CD14-positive monocyte (primary cell): ENCODE measurements around the gene TRABD. TPM values are rescaled to one million over a fixed set of nuclear protein-coding genes. Genes with fewer than 3 reads are reported as not detected.
A peak's percentile ranks its signal among the peaks of the same experiment; 100 is the strongest.

Source experiments
- DNase-seq, 3 donors: peaks; one replicate each; pipeline ENCODE4 v3.0.0-alpha.2; 2011 to 2022
- H2AFZ ChIP-seq: 2 replicates; pipeline ENCODE4 v1.6.0; 2012; ENCODE audit warnings: mild to moderate bottlenecking, low read depth, low read length, inconsistent platforms; ENCODE audit not compliant: insufficient read depth, poor library complexity, severe bottlenecking
- H3K27ac ChIP-seq, 2 donors: 1 replicate in 1 of 2; 2 replicates in 1 of 2; pipeline ENCODE4 v1.5.1; 2012 to 2013; ENCODE audit warnings: low read length in 2 of 2, control low read depth in 1 of 2, inconsistent platforms in 1 of 2, low read depth in 1 of 2, mild to moderate bottlenecking in 1 of 2
- H3K27me3 ChIP-seq, 2 donors: one replicate each; pipeline versions ENCODE4 v1.6.0 to v1.6.1; 2011 to 2013; ENCODE audit warnings: low read length in 2 of 2; ENCODE audit not compliant: control insufficient read depth in 2 of 2, insufficient read depth in 2 of 2
- H3K36me3 ChIP-seq, 2 donors: replicated peaks in 1 of 2; 1 replicate in 1 of 2; 2 replicates in 1 of 2; pipeline versions ENCODE4 v1.5.1 to v1.6.1; 2012 to 2013; ENCODE audit warnings: low read length in 2 of 2, control low read depth in 1 of 2, inconsistent platforms in 1 of 2, mild to moderate bottlenecking in 1 of 2; ENCODE audit not compliant: insufficient read depth in 2 of 2, control insufficient read depth in 1 of 2
- H3K4me1 ChIP-seq, 2 donors: 1 replicate in 1 of 2; 2 replicates in 1 of 2; pipeline versions ENCODE4 v1.5.1 to v1.6.1; 2012 to 2013; ENCODE audit warnings: low read length in 2 of 2, control low read depth in 1 of 2, inconsistent platforms in 1 of 2, mild to moderate bottlenecking in 1 of 2, moderate library complexity in 1 of 2; ENCODE audit not compliant: insufficient read depth in 2 of 2, control insufficient read depth in 1 of 2
- H3K4me2 ChIP-seq: replicated peaks from 2 replicates; pipeline ENCODE3; 2012; ENCODE audit warnings: low read length, moderate library complexity, mild to moderate bottlenecking; ENCODE audit not compliant: poor library complexity, severe bottlenecking; ENCODE audit errors: extremely low read depth
- H3K4me3 ChIP-seq, 3 experiments: fragments of 200-600 bp in 1 of 3; sonication (generic) in 1 of 3; replicated peaks in 1 of 3; 1 replicate in 2 of 3; 2 replicates in 1 of 3; pipeline ENCODE4 v1.5.1; 2011 to 2013; ENCODE audit warnings: low read length in 3 of 3, mild to moderate bottlenecking in 3 of 3, control low read depth in 2 of 3, low read depth in 2 of 3, inconsistent platforms in 1 of 3, moderate library complexity in 1 of 3
- H3K79me2 ChIP-seq: 2 replicates; pipeline ENCODE4 v1.6.0; 2012; ENCODE audit warnings: mild to moderate bottlenecking, control low read depth, inconsistent platforms, low read length, moderate library complexity; ENCODE audit not compliant: insufficient read depth
- H3K9ac ChIP-seq: 2 replicates; pipeline ENCODE4 v1.6.0; 2017; ENCODE audit warnings: low read length, mild to moderate bottlenecking; ENCODE audit not compliant: insufficient read depth, poor library complexity, severe bottlenecking
- H3K9me3 ChIP-seq, 2 donors: replicated peaks in 1 of 2; 1 replicate in 1 of 2; 2 replicates in 1 of 2; pipeline versions ENCODE4 v1.5.1 to v1.6.1; 2012 to 2013; ENCODE audit warnings: low read length in 2 of 2, control low read depth in 1 of 2; ENCODE audit not compliant: control insufficient read depth in 1 of 2, insufficient read depth in 1 of 2
- H4K20me1 ChIP-seq: 2 replicates; pipeline ENCODE4 v1.6.0; 2012; ENCODE audit warnings: mild to moderate bottlenecking, low read length, control low read depth, moderate library complexity; ENCODE audit not compliant: insufficient read depth
- H3K27ac Mint-ChIP-seq, 7 donors: one replicate each; pipeline ENCODE4 v1.8.0; 2020; ENCODE audit warnings: mild to moderate bottlenecking in 7 of 7, mixed read lengths in 7 of 7, moderate library complexity in 6 of 7, inconsistent platforms in 2 of 7
- H3K27me3 Mint-ChIP-seq, 3 donors: one replicate each; pipeline ENCODE4 v1.8.0; 2021 to 2022; ENCODE audit warnings: low read depth in 3 of 3, mild to moderate bottlenecking in 3 of 3, mixed read lengths in 3 of 3, moderate library complexity in 3 of 3, inconsistent platforms in 1 of 3
- H3K36me3 Mint-ChIP-seq, 2 donors: one replicate each; pipeline ENCODE4 v1.8.0; 2020; ENCODE audit warnings: mixed read lengths in 2 of 2, inconsistent platforms in 1 of 2, mild to moderate bottlenecking in 1 of 2
- H3K4me1 Mint-ChIP-seq: one replicate; pipeline ENCODE4 v1.8.0; 2020; ENCODE audit warnings: mild to moderate bottlenecking, mixed read lengths
- H3K4me3 Mint-ChIP-seq, 2 donors: one replicate each; pipeline ENCODE4 v1.8.0; 2020; ENCODE audit warnings: mild to moderate bottlenecking in 2 of 2, mixed read lengths in 2 of 2, moderate library complexity in 1 of 2
- H3K9me3 Mint-ChIP-seq, 7 donors: one replicate each; pipeline ENCODE4 v1.8.0; 2020 to 2022; ENCODE audit warnings: mixed read lengths in 7 of 7, mild to moderate bottlenecking in 6 of 7, moderate library complexity in 6 of 7, inconsistent platforms in 2 of 7
- WGBS: methylation state at CpG from one replicate; pipeline ENCODE4 v1.1.5; 2013; ENCODE audit warnings: missing lambda C conversion rate; ENCODE audit not compliant: insufficient coverage; 5-methylcytosine and 5-hydroxymethylcytosine counted together
- intact Hi-C, 2 donors: fragments of 100-400 bp; cut with micrococcal nuclease; formaldehyde crosslinking; loops; one replicate each; pipeline versions ENCODE4 v1.15.0 to v1.15.1; 2023
- polyA plus RNA-seq, 3 donors: library from polyadenylated mRNA; depleted of rRNA in 1 of 3; unstranded in 2 of 3; stranded (reverse) in 1 of 3; fragments of 300-500 nt in 2 of 3; fragments of >200 nt in 1 of 3; fragmentation: Illumina TruSeq in 2 of 3; gene quantifications; 1 replicate in 2 of 3; 2 replicates in 1 of 3; pipeline ENCODE4 v1.2.3, GENCODE V29; 2012 to 2021
- TF ChIP-seq, protein P1 (sequence below): fragments of 200-600 bp; IDR thresholded peaks from one replicate; pipeline ENCODE4 v1.8.0; 2022; ENCODE audit warnings: antibody characterized with exemption, mild to moderate bottlenecking

TRABD gene
- polyA plus RNA-seq, 3 donors: 34.5 to 240 (median 39.3) TPM

DNA sequence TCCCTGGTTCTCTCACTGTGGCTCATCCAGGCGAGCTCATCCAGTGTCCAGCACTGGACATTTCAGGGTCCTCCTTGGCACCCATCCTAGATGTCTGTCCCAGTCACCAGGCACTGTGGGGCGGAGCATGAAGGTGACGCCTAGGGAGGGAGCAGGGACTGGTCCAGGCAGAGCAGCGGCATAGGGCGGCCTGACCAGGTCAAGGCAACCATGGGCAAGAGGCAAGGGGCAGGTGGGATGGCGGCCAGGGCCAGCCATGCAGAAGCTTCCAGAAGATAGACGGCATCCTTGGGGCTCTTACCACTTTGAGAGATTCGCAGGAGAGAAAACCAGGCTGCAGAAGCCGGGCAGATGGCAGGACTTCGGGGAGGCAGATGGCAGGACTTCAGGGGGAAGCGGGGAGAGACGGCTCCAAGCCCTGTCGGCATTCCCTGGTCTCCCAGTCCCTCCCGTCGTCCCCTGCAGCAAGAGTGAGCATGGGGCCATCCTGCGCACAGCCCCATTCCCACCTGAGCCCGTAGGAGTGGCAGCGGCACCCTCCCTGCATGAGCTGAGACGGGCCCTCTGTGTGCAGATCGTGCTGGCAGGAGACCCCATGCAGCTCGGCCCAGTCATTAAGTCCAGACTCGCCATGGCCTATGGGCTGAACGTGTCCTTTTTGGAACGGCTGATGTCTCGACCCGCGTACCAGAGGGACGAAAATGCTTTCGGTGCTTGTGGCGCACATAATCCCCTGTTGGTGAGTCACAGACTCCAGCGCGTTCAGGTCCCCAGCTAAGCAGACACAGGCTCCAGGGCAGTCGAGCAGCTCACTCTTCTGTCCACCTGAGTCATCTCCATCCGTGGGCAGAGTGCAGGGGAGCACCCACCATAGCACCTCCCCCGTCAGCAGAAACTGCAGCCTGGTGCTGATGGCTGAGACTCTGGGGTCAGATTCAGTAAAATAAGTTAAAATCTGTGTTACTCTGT lies 35.3 kb upstream of the TRABD start:
- no peak for DNase-seq
- Histone ChIP-seq H3K4me3 (no peak overlapping the region), H3K27me3 (no peaks in the 10 kb centered on the region), H3K4me1 (peaks cover 34 to 37% of the 10 kb centered on the region in 2 donors), H3K9ac (no peak overlapping the region), H3K36me3 (no peaks in the 10 kb centered on the region), H3K4me2 (no peak overlapping the region), H3K27ac (no peak overlapping the region), H2AFZ (no peak overlapping the region), H3K79me2 (no peaks in the 10 kb centered on the region), H4K20me1 (no peaks in the 10 kb centered on the region), H3K9me3 (no peaks in the 10 kb centered on the region)
- H3K4me1 Mint-ChIP-seq: peaks cover 36% of the 10 kb centered on the region
- intact Hi-C loops: no loop called here
- H3K27me3 Mint-ChIP-seq: peaks cover 0 to 6% (median 0%) of the 10 kb centered on the region in 3 donors
- no peaks in the 10 kb centered on the region for H3K9me3 Mint-ChIP-seq
- TF ChIP-seq, protein P1, sequence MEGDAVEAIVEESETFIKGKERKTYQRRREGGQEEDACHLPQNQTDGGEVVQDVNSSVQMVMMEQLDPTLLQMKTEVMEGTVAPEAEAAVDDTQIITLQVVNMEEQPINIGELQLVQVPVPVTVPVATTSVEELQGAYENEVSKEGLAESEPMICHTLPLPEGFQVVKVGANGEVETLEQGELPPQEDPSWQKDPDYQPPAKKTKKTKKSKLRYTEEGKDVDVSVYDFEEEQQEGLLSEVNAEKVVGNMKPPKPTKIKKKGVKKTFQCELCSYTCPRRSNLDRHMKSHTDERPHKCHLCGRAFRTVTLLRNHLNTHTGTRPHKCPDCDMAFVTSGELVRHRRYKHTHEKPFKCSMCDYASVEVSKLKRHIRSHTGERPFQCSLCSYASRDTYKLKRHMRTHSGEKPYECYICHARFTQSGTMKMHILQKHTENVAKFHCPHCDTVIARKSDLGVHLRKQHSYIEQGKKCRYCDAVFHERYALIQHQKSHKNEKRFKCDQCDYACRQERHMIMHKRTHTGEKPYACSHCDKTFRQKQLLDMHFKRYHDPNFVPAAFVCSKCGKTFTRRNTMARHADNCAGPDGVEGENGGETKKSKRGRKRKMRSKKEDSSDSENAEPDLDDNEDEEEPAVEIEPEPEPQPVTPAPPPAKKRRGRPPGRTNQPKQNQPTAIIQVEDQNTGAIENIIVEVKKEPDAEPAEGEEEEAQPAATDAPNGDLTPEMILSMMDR: no peak
- H3K36me3 Mint-ChIP-seq: no peaks in the 10 kb centered on the region
- no peak overlapping the region for H3K27ac Mint-ChIP-seq
- WGBS: 94% methylated on average over 34 of the region's 35 CpGs
- H3K4me3 Mint-ChIP-seq: no peak overlapping the region

DNA sequence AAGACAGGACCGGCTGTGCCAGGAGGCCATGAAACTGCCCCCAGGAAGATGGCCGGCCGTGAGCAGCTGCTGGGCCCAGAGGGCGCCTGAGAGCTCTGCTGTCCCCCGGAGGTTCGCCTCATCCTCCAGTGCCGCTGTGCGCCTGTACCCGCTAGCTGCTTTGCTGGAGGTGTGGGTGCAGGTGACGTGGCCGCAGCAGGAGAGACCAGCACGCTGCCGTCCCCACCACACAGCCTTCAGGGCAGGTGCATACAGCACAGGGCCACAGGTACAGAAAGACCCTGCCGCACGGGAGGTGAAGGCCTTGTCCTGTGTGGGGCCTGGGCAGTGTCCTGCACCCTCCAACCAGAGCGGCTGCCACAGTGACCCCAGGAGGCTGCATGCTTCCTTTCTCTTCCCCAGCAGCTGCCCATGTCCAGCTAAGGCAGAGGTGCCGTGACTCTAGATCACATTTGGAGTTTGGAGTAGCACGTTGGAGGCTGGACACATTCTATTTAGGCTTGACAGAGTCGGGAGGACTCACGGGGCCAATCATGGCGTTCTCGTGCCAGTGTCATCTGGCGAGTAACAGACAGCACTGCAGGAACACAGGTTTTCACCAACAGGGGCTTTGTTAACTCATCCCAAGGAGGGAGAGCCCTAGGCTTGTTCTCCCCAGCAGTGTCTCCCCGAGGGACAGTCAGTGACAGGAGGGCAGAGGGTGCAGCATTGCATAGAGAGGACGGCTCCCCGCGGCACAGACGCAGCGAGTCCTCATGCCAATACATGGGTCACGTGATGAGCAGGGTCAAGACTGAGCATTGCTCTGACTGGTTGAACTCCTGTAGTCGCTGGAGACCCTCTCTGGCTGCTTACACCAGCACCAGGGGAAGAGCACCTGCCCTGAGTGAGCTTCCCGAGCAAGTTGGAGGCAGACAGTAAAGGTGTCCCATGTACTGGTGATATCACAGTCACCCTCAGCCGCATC lies 33.9 kb upstream of the TRABD start:
- H3K27ac ChIP-seq: no peak overlapping the region
- no peaks in the 10 kb centered on the region for H3K9me3 ChIP-seq
- WGBS: 91% methylated on average over 32 of the region's 33 CpGs
- H3K4me3 ChIP-seq: no peak overlapping the region
- no peaks in the 10 kb centered on the region for H3K36me3 ChIP-seq
- H3K4me1 ChIP-seq: peaks cover 20 to 23% of the 10 kb centered on the region in 2 donors
- H3K9me3 Mint-ChIP-seq: no peaks in the 10 kb centered on the region
- DNase-seq: no peak
- no peaks in the 10 kb centered on the region for H3K36me3 Mint-ChIP-seq
- H3K79me2 ChIP-seq: no peaks in the 10 kb centered on the region
- no peaks in the 10 kb centered on the region for H3K27me3 ChIP-seq
- TF ChIP-seq, protein P1: no peak
- no peak overlapping the region for H3K4me3 Mint-ChIP-seq
- H3K9ac ChIP-seq: no peak overlapping the region
- intact Hi-C loops: no loop called here
- no peak overlapping the region for H2AFZ ChIP-seq
- H3K4me1 Mint-ChIP-seq: peaks cover 23% of the 10 kb centered on the region
- no peaks in the 10 kb centered on the region for H4K20me1 ChIP-seq
- peaks cover 0 to 5% (median 0%) of the 10 kb centered on the region in 3 donors for H3K27me3 Mint-ChIP-seq
- peak overlapping the region in 1 of 7 donors; percentile 2 for H3K27ac Mint-ChIP-seq
- no peak overlapping the region for H3K4me2 ChIP-seq
